ENCODE data around the gene PDAP1. TPM values are rescaled to one million over a fixed set of nuclear protein-coding genes. Genes with fewer than 3 reads are reported as not detected.

PDAP1 gene
- total and polyA plus RNA-seq, 10 of the 15 experiments (the other 5 are each of a cell fraction or from before 2014, with no cell fraction given) = 6.6 to 200 (median 87.7) TPM

- CTCF ChIA-PET = no interaction called here
- TF ChIP-seq LARP7 (IDR thresholded peaks at IDR 0.05) = no peak
- no peak for TF ChIP-seq MYC (IDR thresholded peaks at IDR 0.05; ENCODE audit: insufficient read depth, insufficient read length, insufficient replicate concordance, low read length, severe bottlenecking)
- no peak for TF ChIP-seq RAD21 (IDR thresholded peaks at IDR 0.05; ENCODE audit: insufficient read depth, low read depth, low read length)
- no peak for TF ChIP-seq EED (IDR thresholded peaks at IDR 0.05; ENCODE audit: low read depth)
- no peak overlapping the region for H3K4me3 ChIP-seq
- H3K79me2 ChIP-seq (ENCODE audit: control insufficient read depth, insufficient read depth, low read length) = peaks cover 17% of the 10 kb centered on the region
- in situ Hi-C loops (cut with MboI) = no loop called here
- no TSS peak for BruUV-seq (replicated peaks)
- DNase-seq (ENCODE audit: low read depth, low spot score) (no peak), FAIRE-seq (no peak), ATAC-seq (no peak)
- no peaks in the 10 kb centered on the region for H4K20me1 ChIP-seq (ENCODE audit: control insufficient read depth, insufficient read depth)
- no peaks in the 10 kb centered on the region for H3K27me3 ChIP-seq (replicated peaks in 1 of 2; ENCODE audit: control insufficient read depth in 2 of 2, insufficient read depth in 2 of 2, low read length in 1 of 2)
- POLR2A ChIA-PET = no interaction called here
- RAD21 ChIA-PET (ENCODE audit: unreplicated experiment) = no interaction called here
- no peak overlapping the region for H2AFZ ChIP-seq (ENCODE audit: control insufficient read depth, low read depth, low read length)
- H3K9me3 ChIP-seq (replicated peaks; ENCODE audit: control insufficient read depth, insufficient read depth, low read length) = no peaks in the 10 kb centered on the region
- no peaks in the 10 kb centered on the region for H3K4me1 ChIP-seq (ENCODE audit: control insufficient read depth, insufficient read depth, low read length)
- H3K36me3 ChIP-seq (ENCODE audit: control insufficient read depth in 2 of 2, insufficient read depth in 2 of 2, low read length in 1 of 2) = peaks cover 36 to 40% of the 10 kb centered on the region in 2 experiments
- SMC1A ChIA-PET (ENCODE audit: uncharacterized antibody, unreplicated experiment) = no interaction called here
- no peak overlapping the region for H3K9ac ChIP-seq (ENCODE audit: control insufficient read depth, insufficient read depth, low read length)
- intact Hi-C loops (cut with micrococcal nuclease; ENCODE audit: unreplicated experiment) = no loop called here
- H3K27ac ChIP-seq (ENCODE audit: control insufficient read depth, insufficient read depth) = no peak overlapping the region
- WGBS (ENCODE audit: insufficient coverage, insufficient replicate concordance, low lambda C conversion rate, missing lambda C conversion rate) = 97% methylated on average over 13 of the region's 13 CpGs
- H3K4me2 ChIP-seq (ENCODE audit: control insufficient read depth, insufficient read depth) = no peak overlapping the region
Observed at GRCh38 chr7:99456288-99456687, 47.9 kb upstream of the PDAP1 start.

- no peak overlapping the region for H3K4me2 ChIP-seq (ENCODE audit: control insufficient read depth, insufficient read depth)
- DNase-seq (ENCODE audit: low read depth, low spot score) (no peak), ATAC-seq (no peak), FAIRE-seq (no peak)
- H3K4me3 ChIP-seq = no peak overlapping the region
- H3K27ac ChIP-seq (ENCODE audit: control insufficient read depth, insufficient read depth) = no peak overlapping the region
- H3K4me1 ChIP-seq (ENCODE audit: control insufficient read depth, insufficient read depth, low read length) = no peaks in the 10 kb centered on the region
- WGBS (ENCODE audit: insufficient coverage, insufficient replicate concordance, low lambda C conversion rate, missing lambda C conversion rate) = 95% methylated on average over 9 of the region's 9 CpGs
- peaks cover 36 to 40% of the 10 kb centered on the region in 2 experiments for H3K36me3 ChIP-seq (ENCODE audit: control insufficient read depth in 2 of 2, insufficient read depth in 2 of 2, low read length in 1 of 2)
- ChIA-PET RAD21 (ENCODE audit: unreplicated experiment) (no interaction called here), SMC1A (ENCODE audit: uncharacterized antibody, unreplicated experiment) (interaction anchor here (1.2 kb wide), 1 partner anchor 20 kb away, joined by 3 read pairs; no protein-coding TSS in a partner anchor), POLR2A (no interaction called here), CTCF (no interaction called here)
- no peaks in the 10 kb centered on the region for H3K9me3 ChIP-seq (replicated peaks; ENCODE audit: control insufficient read depth, insufficient read depth, low read length)
- H2AFZ ChIP-seq (ENCODE audit: control insufficient read depth, low read depth, low read length) = no peak overlapping the region
- H3K9ac ChIP-seq (ENCODE audit: control insufficient read depth, insufficient read depth, low read length) = no peak overlapping the region
- peaks cover 16% of the 10 kb centered on the region for H3K79me2 ChIP-seq (ENCODE audit: control insufficient read depth, insufficient read depth, low read length)
- in situ Hi-C loops (cut with MboI) (no loop called here), intact Hi-C loops (cut with micrococcal nuclease; ENCODE audit: unreplicated experiment) (no loop called here)
- no peaks in the 10 kb centered on the region for H4K20me1 ChIP-seq (ENCODE audit: control insufficient read depth, insufficient read depth)
- no peaks in the 10 kb centered on the region for H3K27me3 ChIP-seq (replicated peaks in 1 of 2; ENCODE audit: control insufficient read depth in 2 of 2, insufficient read depth in 2 of 2, low read length in 1 of 2)
- no TSS peak for BruUV-seq (replicated peaks)
- TF ChIP-seq MYB (IDR thresholded peaks at IDR 0.05; ENCODE audit: borderline replicate concordance, low read depth, low read length) (no peak), NBN (IDR thresholded peaks at IDR 0.05) (no peak), ASH2L (IDR thresholded peaks at IDR 0.05; ENCODE audit: borderline replicate concordance, low read depth) (no peak), RELB (IDR thresholded peaks at IDR 0.05; ENCODE audit: low read depth) (no peak), RUNX3 (IDR thresholded peaks at IDR 0.05; ENCODE audit: low read length) (no peak)
- TF ChIP-seq, protein P1, sequence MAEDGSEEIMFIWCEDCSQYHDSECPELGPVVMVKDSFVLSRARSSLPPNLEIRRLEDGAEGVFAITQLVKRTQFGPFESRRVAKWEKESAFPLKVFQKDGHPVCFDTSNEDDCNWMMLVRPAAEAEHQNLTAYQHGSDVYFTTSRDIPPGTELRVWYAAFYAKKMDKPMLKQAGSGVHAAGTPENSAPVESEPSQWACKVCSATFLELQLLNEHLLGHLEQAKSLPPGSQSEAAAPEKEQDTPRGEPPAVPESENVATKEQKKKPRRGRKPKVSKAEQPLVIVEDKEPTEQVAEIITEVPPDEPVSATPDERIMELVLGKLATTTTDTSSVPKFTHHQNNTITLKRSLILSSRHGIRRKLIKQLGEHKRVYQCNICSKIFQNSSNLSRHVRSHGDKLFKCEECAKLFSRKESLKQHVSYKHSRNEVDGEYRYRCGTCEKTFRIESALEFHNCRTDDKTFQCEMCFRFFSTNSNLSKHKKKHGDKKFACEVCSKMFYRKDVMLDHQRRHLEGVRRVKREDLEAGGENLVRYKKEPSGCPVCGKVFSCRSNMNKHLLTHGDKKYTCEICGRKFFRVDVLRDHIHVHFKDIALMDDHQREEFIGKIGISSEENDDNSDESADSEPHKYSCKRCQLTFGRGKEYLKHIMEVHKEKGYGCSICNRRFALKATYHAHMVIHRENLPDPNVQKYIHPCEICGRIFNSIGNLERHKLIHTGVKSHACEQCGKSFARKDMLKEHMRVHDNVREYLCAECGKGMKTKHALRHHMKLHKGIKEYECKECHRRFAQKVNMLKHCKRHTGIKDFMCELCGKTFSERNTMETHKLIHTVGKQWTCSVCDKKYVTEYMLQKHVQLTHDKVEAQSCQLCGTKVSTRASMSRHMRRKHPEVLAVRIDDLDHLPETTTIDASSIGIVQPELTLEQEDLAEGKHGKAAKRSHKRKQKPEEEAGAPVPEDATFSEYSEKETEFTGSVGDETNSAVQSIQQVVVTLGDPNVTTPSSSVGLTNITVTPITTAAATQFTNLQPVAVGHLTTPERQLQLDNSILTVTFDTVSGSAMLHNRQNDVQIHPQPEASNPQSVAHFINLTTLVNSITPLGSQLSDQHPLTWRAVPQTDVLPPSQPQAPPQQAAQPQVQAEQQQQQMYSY (CRISPR knock-in tag; IDR thresholded peaks at IDR 0.05) = no peak
- TF ChIP-seq, protein P2, sequence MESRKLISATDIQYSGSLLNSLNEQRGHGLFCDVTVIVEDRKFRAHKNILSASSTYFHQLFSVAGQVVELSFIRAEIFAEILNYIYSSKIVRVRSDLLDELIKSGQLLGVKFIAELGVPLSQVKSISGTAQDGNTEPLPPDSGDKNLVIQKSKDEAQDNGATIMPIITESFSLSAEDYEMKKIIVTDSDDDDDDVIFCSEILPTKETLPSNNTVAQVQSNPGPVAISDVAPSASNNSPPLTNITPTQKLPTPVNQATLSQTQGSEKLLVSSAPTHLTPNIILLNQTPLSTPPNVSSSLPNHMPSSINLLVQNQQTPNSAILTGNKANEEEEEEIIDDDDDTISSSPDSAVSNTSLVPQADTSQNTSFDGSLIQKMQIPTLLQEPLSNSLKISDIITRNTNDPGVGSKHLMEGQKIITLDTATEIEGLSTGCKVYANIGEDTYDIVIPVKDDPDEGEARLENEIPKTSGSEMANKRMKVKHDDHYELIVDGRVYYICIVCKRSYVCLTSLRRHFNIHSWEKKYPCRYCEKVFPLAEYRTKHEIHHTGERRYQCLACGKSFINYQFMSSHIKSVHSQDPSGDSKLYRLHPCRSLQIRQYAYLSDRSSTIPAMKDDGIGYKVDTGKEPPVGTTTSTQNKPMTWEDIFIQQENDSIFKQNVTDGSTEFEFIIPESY (IDR thresholded peaks at IDR 0.05) = no peak
Observed at GRCh38 chr7:99455874-99456273, 47.5 kb upstream of the PDAP1 start.
